DMS153 treated with DMSO at 0.1 percent for 48 hours (cell line): Measurements from ENCODE around the gene AGL.
"Not testable (repeated sequence)": the region's sequence is repeated elsewhere in the genome, so short reads cannot be mapped to it uniquely, and the experiment has no call there.

Experiments used
- DNase-seq: peaks from one replicate; lab custom pipeline; 2025; ENCODE audit not compliant: unreplicated experiment; lab: John Stamatoyannopoulos, UW

The AGL gene

GRCh38 chr1:99850459-99851291 is 514 bp downstream of the AGL start:
- DNase-seq = no peak

GRCh38 chr1:99851850-99852454 is 1.8 kb downstream of the AGL start:
- no peak for DNase-seq

- DNase-seq = no peak
Observed at GRCh38 chr1:99852648-99853047, 2.5 kb downstream of the AGL start.

GRCh38 chr1:99855914-99856450 is 5.8 kb downstream of the AGL start:
- DNase-seq = no peak

GRCh38 chr1:99857041-99857440 is 6.9 kb downstream of the AGL start:
- DNase-seq = not testable (repeated sequence)

GRCh38 chr1:99858286-99858685 is 8.1 kb downstream of the AGL start:
- no peak for DNase-seq

- DNase-seq = no peak
Observed at GRCh38 chr1:99858881-99859280, 8.7 kb downstream of the AGL start.

- DNase-seq = no peak
Observed at GRCh38 chr1:99860703-99861102, 10.5 kb downstream of the AGL start.

GRCh38 chr1:99867682-99868081 is 17.5 kb downstream of the AGL start:
- no peak for DNase-seq

- no peak for DNase-seq
Observed at GRCh38 chr1:99869304-99869703, 19.1 kb downstream of the AGL start.

- no peak for DNase-seq
Observed at GRCh38 chr1:99869723-99870122, 19.6 kb downstream of the AGL start.

- no peak for DNase-seq
Observed at GRCh38 chr1:99872063-99872462, 21.9 kb downstream of the AGL start.

- DNase-seq = no peak
Observed at GRCh38 chr1:99877568-99877967, 27.4 kb downstream of the AGL start.

GRCh38 chr1:99886179-99886578 is 36.0 kb downstream of the AGL start:
- DNase-seq = no peak

GRCh38 chr1:99886841-99887240 is 36.7 kb downstream of the AGL start:
- DNase-seq = no peak

GRCh38 chr1:99887890-99888289 is 37.7 kb downstream of the AGL start:
- DNase-seq = no peak

- DNase-seq = no peak
Observed at GRCh38 chr1:99891997-99892396, 41.8 kb downstream of the AGL start.

GRCh38 chr1:99903278-99903677 is 53.1 kb downstream of the AGL start:
- not testable (repeated sequence) for DNase-seq

- no peak for DNase-seq
Observed at GRCh38 chr1:99906535-99906934, 56.4 kb downstream of the AGL start.

GRCh38 chr1:99917214-99917613 is 67.1 kb downstream of the AGL start:
- peak; percentile 60 for DNase-seq

GRCh38 chr1:99919220-99919619 is 69.1 kb downstream of the AGL start:
- no peak for DNase-seq

GRCh38 chr1:99934801-99935200 is 84.6 kb downstream of the AGL start:
- DNase-seq = no peak
